Nephron (organoid): Measurements from ENCODE around the gene SCAPER.
"Not testable (repeated sequence)": the region's sequence is repeated elsewhere in the genome, so short reads cannot be mapped to it uniquely, and the experiment has no call there.

Experiments used
- H3K27ac Mint-ChIP-seq, 3 experiments: 2 replicates each; pipeline ENCODE4 v1.8.0; 2020; ENCODE audit warnings: mixed read lengths in 3 of 3, mild to moderate bottlenecking in 2 of 3, moderate library complexity in 1 of 3
- H3K27me3 Mint-ChIP-seq: 2 replicates; pipeline ENCODE4 v1.8.0; 2021; ENCODE audit warnings: low read depth, mild to moderate bottlenecking, moderate library complexity, mixed read lengths
- H3K36me3 Mint-ChIP-seq: 2 replicates; pipeline ENCODE4 v1.8.0; 2020; ENCODE audit warnings: low read depth, mixed read lengths
- H3K4me1 Mint-ChIP-seq: 2 replicates; pipeline ENCODE4 v1.8.0; 2020; ENCODE audit warnings: mixed read lengths
- H3K4me3 Mint-ChIP-seq, 3 experiments: 2 replicates each; pipeline ENCODE4 v1.8.0; 2020; ENCODE audit warnings: mild to moderate bottlenecking in 3 of 3, mixed read lengths in 3 of 3, moderate library complexity in 2 of 3
- H3K9me3 Mint-ChIP-seq: 2 replicates; pipeline ENCODE4 v1.8.0; 2020; ENCODE audit warnings: mixed read lengths
- TF ChIP-seq, protein P1 (sequence below), 3 experiments: fragments of 200-600 bp; sonication (generic); IDR thresholded peaks; one replicate each; pipeline ENCODE4 v1.5.0; 2021; ENCODE audit warnings: antibody characterized with exemption in 3 of 3; ENCODE audit not compliant: unreplicated experiment in 3 of 3

Gene SCAPER

DNA sequence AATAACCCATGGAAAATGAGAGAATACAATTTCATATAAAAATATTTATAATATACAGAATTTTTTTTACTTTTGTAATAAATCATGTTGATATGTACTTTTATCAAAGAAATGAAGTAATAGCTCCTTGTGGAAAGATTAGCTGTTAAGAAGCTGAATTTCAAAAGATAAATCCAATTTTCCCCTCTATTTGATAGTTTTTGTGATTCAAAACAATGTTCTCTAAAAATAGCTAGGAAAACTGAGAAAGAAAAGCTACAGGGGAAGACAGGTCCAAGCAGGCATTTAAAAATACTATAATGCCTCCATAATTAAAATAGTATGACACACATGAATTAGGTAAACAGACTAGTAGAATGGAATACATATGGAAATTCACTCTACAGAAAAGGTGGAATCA, 44.9 kb downstream of the SCAPER start:
- TF ChIP-seq, protein P1, sequence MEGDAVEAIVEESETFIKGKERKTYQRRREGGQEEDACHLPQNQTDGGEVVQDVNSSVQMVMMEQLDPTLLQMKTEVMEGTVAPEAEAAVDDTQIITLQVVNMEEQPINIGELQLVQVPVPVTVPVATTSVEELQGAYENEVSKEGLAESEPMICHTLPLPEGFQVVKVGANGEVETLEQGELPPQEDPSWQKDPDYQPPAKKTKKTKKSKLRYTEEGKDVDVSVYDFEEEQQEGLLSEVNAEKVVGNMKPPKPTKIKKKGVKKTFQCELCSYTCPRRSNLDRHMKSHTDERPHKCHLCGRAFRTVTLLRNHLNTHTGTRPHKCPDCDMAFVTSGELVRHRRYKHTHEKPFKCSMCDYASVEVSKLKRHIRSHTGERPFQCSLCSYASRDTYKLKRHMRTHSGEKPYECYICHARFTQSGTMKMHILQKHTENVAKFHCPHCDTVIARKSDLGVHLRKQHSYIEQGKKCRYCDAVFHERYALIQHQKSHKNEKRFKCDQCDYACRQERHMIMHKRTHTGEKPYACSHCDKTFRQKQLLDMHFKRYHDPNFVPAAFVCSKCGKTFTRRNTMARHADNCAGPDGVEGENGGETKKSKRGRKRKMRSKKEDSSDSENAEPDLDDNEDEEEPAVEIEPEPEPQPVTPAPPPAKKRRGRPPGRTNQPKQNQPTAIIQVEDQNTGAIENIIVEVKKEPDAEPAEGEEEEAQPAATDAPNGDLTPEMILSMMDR (IDR thresholded peaks at IDR 0.05; ENCODE audit: unreplicated experiment in 3 of 3) = no peak
- H3K36me3 Mint-ChIP-seq = peaks cover 14% of the 10 kb centered on the region
- H3K4me1 Mint-ChIP-seq = no peaks in the 10 kb centered on the region
- H3K27me3 Mint-ChIP-seq = no peaks in the 10 kb centered on the region
- H3K27ac Mint-ChIP-seq = no peak overlapping the region
- peaks cover 10% of the 10 kb centered on the region for H3K9me3 Mint-ChIP-seq
- no peak overlapping the region for H3K4me3 Mint-ChIP-seq

DNA sequence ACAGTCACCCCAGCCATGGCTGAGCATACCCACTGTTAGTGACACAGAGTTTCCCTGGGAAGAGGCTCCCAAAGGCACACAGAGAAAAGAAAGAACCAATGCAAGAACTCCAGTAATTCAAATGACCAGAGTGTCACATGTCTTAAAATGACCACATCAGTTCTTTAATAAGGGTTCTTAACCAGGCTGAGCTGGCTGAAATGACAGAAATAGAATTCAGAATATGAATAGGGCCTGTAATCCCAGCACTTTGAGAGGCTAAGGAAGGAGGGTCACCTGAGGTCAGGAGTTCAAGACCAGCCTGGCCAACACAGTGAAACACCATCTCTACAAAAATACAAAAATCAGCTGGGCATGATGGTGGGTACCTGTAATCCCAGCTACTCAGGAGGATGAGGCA, 54.8 kb downstream of the SCAPER start:
- not testable (repeated sequence) for H3K27me3 Mint-ChIP-seq, H3K4me1 Mint-ChIP-seq, H3K4me3 Mint-ChIP-seq, H3K27ac Mint-ChIP-seq
- peaks cover 64% of the 10 kb centered on the region for H3K9me3 Mint-ChIP-seq
- H3K36me3 Mint-ChIP-seq = peaks cover 86% of the 10 kb centered on the region

DNA sequence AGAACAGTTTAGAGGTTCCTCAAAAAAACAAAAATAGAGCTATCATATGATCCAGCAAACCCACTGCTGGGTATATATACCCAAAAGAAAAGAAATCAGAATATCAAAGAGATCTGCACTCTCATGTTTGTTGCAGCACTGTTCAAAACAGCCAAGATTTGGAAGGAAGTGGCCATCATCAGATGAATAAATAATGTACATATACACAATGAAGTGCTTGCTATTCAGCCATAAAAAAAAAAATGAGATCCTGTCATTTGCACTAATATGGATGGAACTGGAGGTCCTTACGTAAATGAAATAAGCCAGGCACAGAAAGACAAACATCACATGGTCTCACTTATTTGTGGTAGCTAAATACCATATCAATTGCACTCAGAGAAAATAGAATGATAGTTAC, 58.4 kb downstream of the SCAPER start:
- TF ChIP-seq, protein P1 (IDR thresholded peaks at IDR 0.05; ENCODE audit: unreplicated experiment in 3 of 3) = no peak
- no peaks in the 10 kb centered on the region for H3K4me1 Mint-ChIP-seq
- H3K27me3 Mint-ChIP-seq = no peaks in the 10 kb centered on the region
- H3K27ac Mint-ChIP-seq = no peak overlapping the region
- H3K36me3 Mint-ChIP-seq = peaks cover 50% of the 10 kb centered on the region
- H3K9me3 Mint-ChIP-seq = peaks cover 35% of the 10 kb centered on the region
- no peak overlapping the region for H3K4me3 Mint-ChIP-seq

DNA sequence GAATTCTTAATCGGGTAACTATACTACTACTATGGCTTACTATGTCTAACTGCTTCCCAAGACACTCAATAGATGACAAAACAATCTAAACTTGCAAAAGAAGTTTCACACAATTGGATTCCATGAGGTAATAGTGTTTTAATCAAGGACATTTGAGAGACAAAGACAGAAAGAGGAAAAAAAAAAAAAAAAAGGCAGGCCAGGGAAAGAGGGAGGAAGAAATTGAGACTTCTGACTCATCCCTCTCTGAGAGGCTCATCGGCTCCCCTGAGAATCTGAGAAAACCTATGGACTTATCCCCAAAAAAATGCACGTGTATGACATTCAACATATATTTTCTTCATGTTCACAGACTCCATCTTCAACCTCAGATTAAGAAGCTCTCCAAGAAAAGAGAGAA, 61.0 kb downstream of the SCAPER start:
- no peak overlapping the region for H3K27ac Mint-ChIP-seq
- no peaks in the 10 kb centered on the region for H3K4me1 Mint-ChIP-seq
- no peak overlapping the region for H3K4me3 Mint-ChIP-seq
- TF ChIP-seq, protein P1 (IDR thresholded peaks at IDR 0.05; ENCODE audit: unreplicated experiment in 3 of 3) = no peak
- peaks cover 23% of the 10 kb centered on the region for H3K36me3 Mint-ChIP-seq
- peaks cover 15% of the 10 kb centered on the region for H3K9me3 Mint-ChIP-seq
- H3K27me3 Mint-ChIP-seq = no peaks in the 10 kb centered on the region

DNA sequence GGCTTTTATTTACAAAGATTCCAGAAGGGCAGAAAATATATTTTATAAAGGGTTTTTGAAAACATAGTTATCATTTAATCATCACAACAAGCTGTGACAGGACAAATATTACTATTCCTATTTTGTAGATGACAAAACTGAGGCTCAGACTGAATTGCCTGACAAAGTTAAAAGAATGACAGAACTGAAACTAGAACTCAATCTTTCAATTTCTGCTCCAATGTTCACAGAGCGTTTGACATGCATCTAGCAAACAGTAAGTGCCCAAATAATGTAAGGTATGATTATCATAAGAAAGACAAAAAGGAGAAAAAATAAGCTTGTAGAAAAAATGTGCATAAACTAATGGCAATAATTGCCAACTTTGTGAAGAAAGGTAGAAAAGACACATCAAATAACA, 61.9 kb downstream of the SCAPER start:
- Mint-ChIP-seq H3K9me3 (peaks cover 15% of the 10 kb centered on the region), H3K27me3 (no peaks in the 10 kb centered on the region), H3K36me3 (peaks cover 24% of the 10 kb centered on the region), H3K4me1 (no peaks in the 10 kb centered on the region), H3K4me3 (no peak overlapping the region), H3K27ac (no peak overlapping the region)
- TF ChIP-seq, protein P1 (IDR thresholded peaks at IDR 0.05; ENCODE audit: unreplicated experiment in 3 of 3) = no peak

DNA sequence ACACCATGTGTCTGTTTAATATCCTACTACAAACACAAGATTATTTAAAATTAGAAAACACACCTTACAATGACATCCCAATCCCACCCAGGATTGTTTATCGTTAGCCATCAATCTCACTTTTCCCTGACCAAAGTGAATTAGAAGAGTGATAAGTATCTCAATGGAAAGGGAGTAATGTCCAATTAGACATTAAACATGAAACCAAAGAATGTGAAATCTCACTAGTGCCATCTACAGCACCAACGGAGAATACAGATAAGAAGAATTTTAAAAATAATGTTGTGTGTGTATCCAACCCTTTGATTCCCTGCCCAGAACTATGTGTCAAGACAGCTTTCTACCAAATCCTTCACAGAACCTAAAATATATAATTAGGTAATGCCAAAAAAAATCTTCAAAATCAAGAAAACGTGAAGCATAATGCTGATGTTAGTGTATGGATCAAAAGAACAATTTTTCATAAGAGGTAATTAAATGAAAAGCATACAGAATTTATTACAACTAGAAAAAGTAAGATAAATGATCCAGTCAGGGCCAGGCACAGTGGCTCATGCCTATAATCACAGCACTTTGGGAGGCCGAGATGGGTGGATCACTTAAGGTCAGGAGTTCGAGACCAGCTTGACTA, 64.2 kb downstream of the SCAPER start:
- TF ChIP-seq, protein P1 (IDR thresholded peaks at IDR 0.05; ENCODE audit: unreplicated experiment in 3 of 3) = peak; percentile 45 to 61 (median 46)
- Mint-ChIP-seq H3K27me3 (no peaks in the 10 kb centered on the region), H3K4me3 (no peak overlapping the region), H3K4me1 (no peaks in the 10 kb centered on the region), H3K36me3 (peaks cover 18% of the 10 kb centered on the region), H3K9me3 (peaks cover 12% of the 10 kb centered on the region), H3K27ac (no peak overlapping the region)
